GM19035 (cell line): ENCODE results near the gene GPR89A.
"Not testable (repeated sequence)": the region's sequence is repeated elsewhere in the genome, so short reads cannot be mapped to it uniquely, and the experiment has no call there.

Experiments
- ATAC-seq: cut with Tn5 transposase; IDR thresholded peaks from one replicate; pipeline ENCODE4 v1.9.1; 2021; ENCODE audit not compliant: unreplicated experiment

GPR89A gene

GRCh38 chr1:145716641-145717345 is 109.0 kb downstream of the GPR89A start:
- no peak for ATAC-seq

GRCh38 chr1:145717833-145718232 is 110.0 kb downstream of the GPR89A start:
- ATAC-seq, result no peak

GRCh38 chr1:145718465-145718864 is 110.7 kb downstream of the GPR89A start:
- not testable (repeated sequence) for ATAC-seq

- ATAC-seq, result no peak
These were observed 111.7 kb downstream of the GPR89A start, which contains the start of gene CD160 for GRCh38 chr1:145719230-145720079. CD160 (plus strand) TSS chr1:145719499; CDS start chr1:145728328, 8,829 bp downstream.
